ENCODE results near the gene EIF3F.

Gene EIF3F

GRCh38 chr11:8040261-8040920 is 53.3 kb downstream of the EIF3F start:
- no peak for DNase-seq

- DNase-seq = no peak
Measured at GRCh38 chr11:8040921-8041285, 53.8 kb downstream of the EIF3F start.

DNA sequence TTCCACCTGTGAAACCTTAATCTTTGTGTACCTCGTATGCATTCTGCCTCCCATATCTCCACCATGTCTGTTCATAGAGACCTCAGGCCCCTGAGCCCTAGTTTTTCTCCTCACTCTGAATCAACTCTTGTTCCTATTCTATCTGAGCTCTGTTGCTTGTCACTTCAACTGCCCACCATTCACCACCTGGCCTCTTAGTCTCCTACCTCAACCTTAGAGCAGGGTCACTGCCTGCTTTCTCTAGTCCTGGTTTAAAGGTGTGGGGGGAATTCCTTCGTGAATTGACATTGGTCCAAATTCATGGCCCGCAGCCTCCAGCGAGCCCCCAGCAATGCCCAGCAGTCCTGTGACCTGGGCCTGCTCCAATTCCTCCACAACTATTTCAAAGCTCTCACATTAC is 54.4 kb downstream of the EIF3F start:
- no peak for DNase-seq

DNA sequence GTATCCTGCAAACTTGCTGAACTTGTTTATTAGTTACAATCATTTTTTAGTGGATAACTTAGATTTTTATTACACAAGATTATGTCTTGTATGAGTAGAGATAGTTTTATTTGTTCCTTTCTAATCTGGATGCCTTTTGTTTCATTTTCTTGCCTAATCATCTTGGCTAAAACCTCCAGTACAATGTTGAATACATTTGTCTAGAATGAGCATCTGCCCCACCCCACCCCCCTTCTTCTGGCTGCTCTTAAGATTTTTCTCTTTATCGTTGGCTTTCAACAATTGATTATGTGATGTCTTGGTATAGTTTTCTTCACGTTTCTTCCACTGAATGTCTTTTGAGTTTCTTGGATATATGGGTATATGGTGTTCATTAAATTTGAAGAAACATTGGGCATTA is 56.6 kb downstream of the EIF3F start:
- DNase-seq = no peak

GRCh38 chr11:8045839-8046238 is 58.7 kb downstream of the EIF3F start:
- DNase-seq = no peak

- DNase-seq = no peak
Measured at GRCh38 chr11:8047382-8047781, 60.2 kb downstream of the EIF3F start.

DNA sequence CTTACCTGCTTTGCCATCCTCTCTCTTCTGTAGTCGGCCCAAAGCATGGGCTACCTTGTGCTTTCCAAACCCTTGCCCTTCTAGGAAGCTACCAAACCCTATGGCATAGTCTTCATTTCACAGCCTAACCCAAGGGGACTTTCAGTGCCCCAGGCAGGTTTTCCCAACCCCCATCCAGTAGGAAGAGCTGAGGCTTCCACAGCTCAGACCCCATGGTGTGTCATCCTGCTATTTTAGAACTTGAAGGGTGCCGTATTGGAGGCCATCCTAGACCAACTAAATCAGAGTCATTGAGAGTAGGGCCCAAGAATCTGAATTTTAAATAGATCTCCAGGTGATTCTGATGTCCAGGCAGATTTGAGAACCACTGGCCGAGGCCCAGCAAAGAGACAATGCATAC is 61.9 kb downstream of the EIF3F start:
- no peak for DNase-seq
